H1 (cell line): ENCODE results near the gene OR9A2. TPM values are rescaled to one million over a fixed set of nuclear protein-coding genes. Genes with fewer than 3 reads are reported as not detected.

Experiments
- CREB1 ChIP-seq: IDR thresholded peaks from 2 replicates; pipeline ENCODE4 v1.6.1; 2012; ENCODE audit warnings: inconsistent platforms
- CTCF ChIP-seq, 3 experiments: IDR thresholded peaks; 1 replicate in 2 of 3; 2 replicates in 1 of 3; pipeline versions ENCODE4 v1.5.1 to v1.6.1; 2011; ENCODE audit warnings: low read length in 3 of 3, mild to moderate bottlenecking in 3 of 3, inconsistent platforms in 2 of 3, low read depth in 1 of 3, moderate library complexity in 1 of 3; ENCODE audit not compliant: insufficient read depth in 1 of 3; ENCODE audit errors: control extremely low read depth in 1 of 3
- RAD21 ChIP-seq, 2 experiments: IDR thresholded peaks in 1 of 2; conservative IDR thresholded peaks in 1 of 2; 2 replicates each; pipeline ENCODE4 v1.6.1; 2011; ENCODE audit warnings: low read depth in 2 of 2, low read length in 2 of 2, improper control_type of control experiment in 1 of 2, inconsistent platforms in 1 of 2, mild to moderate bottlenecking in 1 of 2, moderate library complexity in 1 of 2
- polyA plus RNA-seq, 7 experiments: library from polyadenylated mRNA; depleted of rRNA in 3 of 7; stranded (reverse) in 5 of 7; unstranded in 2 of 7; fragments of >200 nt in 5 of 7; fragments of 200-250 nt in 2 of 7; gene quantifications; 1 replicate in 5 of 7; 2 replicates in 1 of 7; 4 replicates in 1 of 7; pipeline versions ENCODE4 v1.2.1 to v1.2.3, GENCODE V29; 2011 to 2013; ENCODE audit warnings: missing spikeins in 2 of 7, mixed read lengths in 2 of 7
- total RNA-seq: library from RNA; stranded (reverse); fragmentation: NEBNext Ultra II Directional; extraction: Animal tissue kit (Norgen Biotek cat#: 25700); gene quantifications from 2 replicates; pipeline ENCODE4 v1.2.1, GENCODE V29; 2021

The OR9A2 gene
- total and polyA plus RNA-seq, 2 of the 8 experiments (the other 6 are each of a cell fraction or from before 2014, with no cell fraction given), result not detected

- TF ChIP-seq CTCF (IDR thresholded peaks at IDR 0.05; ENCODE audit: control extremely low read depth in 1 of 3, insufficient read depth in 1 of 3, low read depth in 1 of 3, low read length in 3 of 3) (peak; percentile 89 to 98 (median 95)), CREB1 (peak; percentile 82), RAD21 (IDR thresholded peaks at IDR 0.05 in 1 of 2, conservative IDR thresholded peaks at IDR 0.05 in 1 of 2; ENCODE audit: low read depth in 2 of 2, low read length in 2 of 2) (peak; percentile 98 to 99)
- TF ChIP-seq, all 59 proteins: peak for 8
Measured at GRCh38 chr7:143008007-143008901, 18.7 kb downstream of the OR9A2 start (continued).
